Fibroblast of skin of left biceps (primary cell): ENCODE data around the gene ANP32E.
A peak's percentile ranks its signal among the peaks of the same experiment; 100 is the strongest.

Experiments
- DNase-seq, 2 experiments: peaks; one replicate each; pipeline ENCODE4 v3.0.0-alpha.2; 2013; ENCODE audit warnings: low read depth in 2 of 2

ANP32E gene

GRCh38 chr1:150235852-150236613, at the start of gene ANP32E:
Gene ANP32E, minus strand, starts transcription at chr1:150236112. Its CDS starts 326 bp downstream, at chr1:150235786.
- peak; percentile 99 for DNase-seq

- no peak for DNase-seq
Observed at GRCh38 chr1:150283260-150283659, 47.3 kb upstream of the ANP32E start.

GRCh38 chr1:150282558-150282958, 46.6 kb upstream of the ANP32E start:
- no peak for DNase-seq

GRCh38 chr1:150281758-150282557, 46.0 kb upstream of the ANP32E start, which contains the start of gene CIART:
Gene CIART, plus strand, starts transcription at chr1:150282554. Its CDS starts 714 bp downstream, at chr1:150283268.
- DNase-seq: peak; percentile 98 to 99

GRCh38 chr1:150281221-150281757, 45.4 kb upstream of the ANP32E start:
- DNase-seq: no peak

GRCh38 chr1:150280138-150280707, 44.3 kb upstream of the ANP32E start:
- DNase-seq: no peak

- no peak for DNase-seq
Observed at GRCh38 chr1:150273311-150273710, 37.4 kb upstream of the ANP32E start.

- no peak for DNase-seq
Observed at GRCh38 chr1:150271291-150271959, 35.5 kb upstream of the ANP32E start.

GRCh38 chr1:150269451-150269850, 33.5 kb upstream of the ANP32E start:
- DNase-seq: no peak

GRCh38 chr1:150268705-150269403, 32.9 kb upstream of the ANP32E start, which contains the start of gene APH1A:
Gene APH1A, minus strand, starts transcription at chr1:150269016. Its CDS starts 206 bp downstream, at chr1:150268810.
- peak; percentile 91 to 92 for DNase-seq

GRCh38 chr1:150268340-150268704, 32.4 kb upstream of the ANP32E start:
- no peak for DNase-seq

GRCh38 chr1:150267896-150268295, 32.0 kb upstream of the ANP32E start:
- no peak for DNase-seq

GRCh38 chr1:150263549-150263948, 27.6 kb upstream of the ANP32E start:
- no peak for DNase-seq

GRCh38 chr1:150262388-150263320, 26.7 kb upstream of the ANP32E start:
- DNase-seq: no peak

GRCh38 chr1:150261367-150261766, 25.5 kb upstream of the ANP32E start:
- no peak for DNase-seq

GRCh38 chr1:150259758-150260669, 24.1 kb upstream of the ANP32E start:
- no peak for DNase-seq

GRCh38 chr1:150259217-150259616, 23.3 kb upstream of the ANP32E start:
- no peak for DNase-seq
